K562 (cell line): ENCODE results near the gene MDM1. TPM values are rescaled to one million over a fixed set of nuclear protein-coding genes. Genes with fewer than 3 reads are reported as not detected.

ENCODE experiments used
- CEBPB ChIP-seq: fragments of 450-650 bp; IDR thresholded peaks from 2 replicates; pipeline ENCODE4 v1.6.1; 2016; ENCODE audit warnings: missing genetic modification characterization, missing compliant biosample characterization
- NCOA1 ChIP-seq: fragments of 450-650 bp; IDR thresholded peaks from 2 replicates; pipeline ENCODE4 v1.6.1; 2016; ENCODE audit warnings: low read depth
- ZNF217 ChIP-seq: sonication (generic); formaldehyde crosslinking; IDR thresholded peaks from 2 replicates; pipeline ENCODE4 v1.8.0; 2022; ENCODE audit warnings: mild to moderate bottlenecking, missing genetic modification reagents
- polyA plus RNA-seq, 8 experiments: library from polyadenylated mRNA; depleted of rRNA in 4 of 8; stranded (reverse) in 5 of 8; unstranded in 3 of 8; fragments of >200 nt; fragmentation: Nextera tagmentation in 2 of 8; fragmentation: Illumina TruSeq in 1 of 8; extraction: Ambion mirVana in 2 of 8; extraction: Trizol in 1 of 8; gene quantifications; 2 replicates each; pipeline versions ENCODE4 v1.2.1 to v1.2.3, GENCODE V29; 2011 to 2014; ENCODE audit warnings: inconsistent platforms in 1 of 8, missing spikeins in 1 of 8
- total RNA-seq, 7 experiments: library from RNA; depleted of rRNA in 6 of 7; stranded (reverse); fragments of >200 nt in 6 of 7; fragmentation: Illumina TruSeq in 2 of 7; extraction: Trizol in 2 of 7; gene quantifications; 2 replicates each; pipeline versions ENCODE4 v1.2.1 to v1.2.3, GENCODE V29; 2011 to 2021; ENCODE audit warnings: low replicate concordance in 1 of 7
- TF ChIP-seq, protein P1 (sequence below): fragments of 450-650 bp; IDR thresholded peaks from 2 replicates; pipeline ENCODE4 v1.6.1; 2016; ENCODE audit warnings: mild to moderate bottlenecking
- TF ChIP-seq, protein P2 (sequence below): fragments of 450-650 bp; IDR thresholded peaks from 2 replicates; pipeline ENCODE4 v1.6.1; 2016; ENCODE audit warnings: missing biosample characterization, missing genetic modification characterization
- TF ChIP-seq, protein P3 (sequence below): fragments of 200-800 bp; sonication (Bioruptor generic); IDR thresholded peaks from 2 replicates; pipeline ENCODE4 v1.6.1; 2016; ENCODE audit warnings: missing genetic modification characterization, missing compliant biosample characterization

MDM1 gene
- total and polyA plus RNA-seq, 9 of the 15 experiments (the other 6 are each of a cell fraction or from before 2014, with no cell fraction given): 7.5 to 16.8 (median 13.1) TPM

DNA sequence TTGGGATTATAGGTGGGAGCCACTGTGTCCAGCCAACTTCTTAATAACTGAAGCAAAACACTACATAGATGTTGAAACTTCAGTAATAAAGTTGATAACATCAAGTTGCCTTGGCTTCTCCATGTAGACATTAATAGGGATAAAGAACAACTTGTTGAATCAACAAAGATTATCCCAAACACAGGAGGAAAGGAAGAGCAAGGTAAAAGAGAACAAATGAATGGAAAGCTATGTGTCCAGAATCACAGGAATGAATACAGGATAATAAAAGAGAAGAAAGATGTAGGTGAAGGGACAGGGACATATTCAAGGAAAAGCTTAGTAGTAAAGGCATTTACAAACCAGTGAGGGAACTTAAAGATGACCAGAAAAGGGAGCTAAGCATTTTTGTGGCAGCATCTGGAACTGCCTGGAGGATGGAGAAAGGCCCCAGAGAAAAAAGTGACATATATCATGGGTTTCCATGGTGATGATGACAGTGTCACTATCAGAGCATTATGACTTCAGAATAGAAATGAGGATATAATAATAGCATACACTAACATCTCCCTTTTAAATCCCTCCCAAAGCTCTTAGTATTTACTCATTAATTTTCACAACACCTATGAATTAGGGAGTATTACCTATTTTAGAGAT lies 24.0 kb upstream of the MDM1 start (continued):
- TF ChIP-seq, protein P1, sequence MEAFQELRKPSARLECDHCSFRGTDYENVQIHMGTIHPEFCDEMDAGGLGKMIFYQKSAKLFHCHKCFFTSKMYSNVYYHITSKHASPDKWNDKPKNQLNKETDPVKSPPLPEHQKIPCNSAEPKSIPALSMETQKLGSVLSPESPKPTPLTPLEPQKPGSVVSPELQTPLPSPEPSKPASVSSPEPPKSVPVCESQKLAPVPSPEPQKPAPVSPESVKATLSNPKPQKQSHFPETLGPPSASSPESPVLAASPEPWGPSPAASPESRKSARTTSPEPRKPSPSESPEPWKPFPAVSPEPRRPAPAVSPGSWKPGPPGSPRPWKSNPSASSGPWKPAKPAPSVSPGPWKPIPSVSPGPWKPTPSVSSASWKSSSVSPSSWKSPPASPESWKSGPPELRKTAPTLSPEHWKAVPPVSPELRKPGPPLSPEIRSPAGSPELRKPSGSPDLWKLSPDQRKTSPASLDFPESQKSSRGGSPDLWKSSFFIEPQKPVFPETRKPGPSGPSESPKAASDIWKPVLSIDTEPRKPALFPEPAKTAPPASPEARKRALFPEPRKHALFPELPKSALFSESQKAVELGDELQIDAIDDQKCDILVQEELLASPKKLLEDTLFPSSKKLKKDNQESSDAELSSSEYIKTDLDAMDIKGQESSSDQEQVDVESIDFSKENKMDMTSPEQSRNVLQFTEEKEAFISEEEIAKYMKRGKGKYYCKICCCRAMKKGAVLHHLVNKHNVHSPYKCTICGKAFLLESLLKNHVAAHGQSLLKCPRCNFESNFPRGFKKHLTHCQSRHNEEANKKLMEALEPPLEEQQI: no peak
- TF ChIP-seq, protein P2, sequence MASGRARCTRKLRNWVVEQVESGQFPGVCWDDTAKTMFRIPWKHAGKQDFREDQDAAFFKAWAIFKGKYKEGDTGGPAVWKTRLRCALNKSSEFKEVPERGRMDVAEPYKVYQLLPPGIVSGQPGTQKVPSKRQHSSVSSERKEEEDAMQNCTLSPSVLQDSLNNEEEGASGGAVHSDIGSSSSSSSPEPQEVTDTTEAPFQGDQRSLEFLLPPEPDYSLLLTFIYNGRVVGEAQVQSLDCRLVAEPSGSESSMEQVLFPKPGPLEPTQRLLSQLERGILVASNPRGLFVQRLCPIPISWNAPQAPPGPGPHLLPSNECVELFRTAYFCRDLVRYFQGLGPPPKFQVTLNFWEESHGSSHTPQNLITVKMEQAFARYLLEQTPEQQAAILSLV (tag): no peak
- no peak for TF ChIP-seq CEBPB (tag)
- TF ChIP-seq, protein P3, sequence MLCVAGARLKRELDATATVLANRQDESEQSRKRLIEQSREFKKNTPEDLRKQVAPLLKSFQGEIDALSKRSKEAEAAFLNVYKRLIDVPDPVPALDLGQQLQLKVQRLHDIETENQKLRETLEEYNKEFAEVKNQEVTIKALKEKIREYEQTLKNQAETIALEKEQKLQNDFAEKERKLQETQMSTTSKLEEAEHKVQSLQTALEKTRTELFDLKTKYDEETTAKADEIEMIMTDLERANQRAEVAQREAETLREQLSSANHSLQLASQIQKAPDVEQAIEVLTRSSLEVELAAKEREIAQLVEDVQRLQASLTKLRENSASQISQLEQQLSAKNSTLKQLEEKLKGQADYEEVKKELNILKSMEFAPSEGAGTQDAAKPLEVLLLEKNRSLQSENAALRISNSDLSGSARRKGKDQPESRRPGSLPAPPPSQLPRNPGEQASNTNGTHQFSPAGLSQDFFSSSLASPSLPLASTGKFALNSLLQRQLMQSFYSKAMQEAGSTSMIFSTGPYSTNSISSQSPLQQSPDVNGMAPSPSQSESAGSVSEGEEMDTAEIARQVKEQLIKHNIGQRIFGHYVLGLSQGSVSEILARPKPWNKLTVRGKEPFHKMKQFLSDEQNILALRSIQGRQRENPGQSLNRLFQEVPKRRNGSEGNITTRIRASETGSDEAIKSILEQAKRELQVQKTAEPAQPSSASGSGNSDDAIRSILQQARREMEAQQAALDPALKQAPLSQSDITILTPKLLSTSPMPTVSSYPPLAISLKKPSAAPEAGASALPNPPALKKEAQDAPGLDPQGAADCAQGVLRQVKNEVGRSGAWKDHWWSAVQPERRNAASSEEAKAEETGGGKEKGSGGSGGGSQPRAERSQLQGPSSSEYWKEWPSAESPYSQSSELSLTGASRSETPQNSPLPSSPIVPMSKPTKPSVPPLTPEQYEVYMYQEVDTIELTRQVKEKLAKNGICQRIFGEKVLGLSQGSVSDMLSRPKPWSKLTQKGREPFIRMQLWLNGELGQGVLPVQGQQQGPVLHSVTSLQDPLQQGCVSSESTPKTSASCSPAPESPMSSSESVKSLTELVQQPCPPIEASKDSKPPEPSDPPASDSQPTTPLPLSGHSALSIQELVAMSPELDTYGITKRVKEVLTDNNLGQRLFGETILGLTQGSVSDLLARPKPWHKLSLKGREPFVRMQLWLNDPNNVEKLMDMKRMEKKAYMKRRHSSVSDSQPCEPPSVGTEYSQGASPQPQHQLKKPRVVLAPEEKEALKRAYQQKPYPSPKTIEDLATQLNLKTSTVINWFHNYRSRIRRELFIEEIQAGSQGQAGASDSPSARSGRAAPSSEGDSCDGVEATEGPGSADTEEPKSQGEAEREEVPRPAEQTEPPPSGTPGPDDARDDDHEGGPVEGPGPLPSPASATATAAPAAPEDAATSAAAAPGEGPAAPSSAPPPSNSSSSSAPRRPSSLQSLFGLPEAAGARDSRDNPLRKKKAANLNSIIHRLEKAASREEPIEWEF (CRISPR knock-in tag): no peak
- no peak for TF ChIP-seq ZNF217
- no peak for TF ChIP-seq NCOA1
